Aorta (tissue), 5 donors: ENCODE results near the gene CTRL. TPM values are rescaled to one million over a fixed set of nuclear protein-coding genes. Genes with fewer than 3 reads are reported as not detected.
A peak's percentile ranks its signal among the peaks of the same experiment; 100 is the strongest.
"Not testable (repeated sequence)": the region's sequence is repeated elsewhere in the genome, so short reads cannot be mapped to it uniquely, and the experiment has no call there.

Source experiments
- ATAC-seq: fragments of 200-7000 bp; cut with Tn5 transposase; one replicate; pipeline ENCODE4 v1.9.1; 2022; ENCODE audit warnings: moderate library complexity; ENCODE audit not compliant: low FRiP score
- DNase-seq, 2 donors: peaks; one replicate each; pipeline ENCODE4 v3.0.0-alpha.2; 2020
- H3K27ac ChIP-seq, 2 donors: one replicate each; pipeline ENCODE4 v1.5.1; 2013; ENCODE audit warnings: low read length in 2 of 2, mild to moderate bottlenecking in 2 of 2, moderate library complexity in 2 of 2, control low read depth in 1 of 2, inconsistent platforms in 1 of 2, low read depth in 1 of 2
- H3K27me3 ChIP-seq, 2 donors: one replicate each; pipeline ENCODE4 v1.6.1; 2013; ENCODE audit warnings: control low read depth in 1 of 2, low read length in 1 of 2, mild to moderate bottlenecking in 1 of 2, moderate library complexity in 1 of 2; ENCODE audit not compliant: insufficient read depth in 2 of 2, control insufficient read depth in 1 of 2
- H3K36me3 ChIP-seq, 2 donors: one replicate each; pipeline ENCODE4 v1.6.1; 2013; ENCODE audit warnings: control low read depth in 1 of 2, low read length in 1 of 2, mild to moderate bottlenecking in 1 of 2; ENCODE audit not compliant: insufficient read depth in 2 of 2, control insufficient read depth in 1 of 2
- H3K4me1 ChIP-seq, 2 donors: one replicate each; pipeline ENCODE4 v1.6.1; 2013; ENCODE audit warnings: low read length in 2 of 2, control low read depth in 1 of 2, mild to moderate bottlenecking in 1 of 2, moderate library complexity in 1 of 2; ENCODE audit not compliant: insufficient read depth in 2 of 2, control insufficient read depth in 1 of 2
- H3K4me3 ChIP-seq, 2 donors: one replicate each; pipeline ENCODE4 v1.5.1; 2013; ENCODE audit warnings: low read length in 2 of 2, control low read depth in 1 of 2, mild to moderate bottlenecking in 1 of 2
- H3K9me3 ChIP-seq: one replicate; pipeline ENCODE4 v1.6.1; 2013; ENCODE audit warnings: mild to moderate bottlenecking, low read length; ENCODE audit not compliant: control insufficient read depth
- WGBS, 2 donors: extraction: QIAGEN DNeasy Blood & Tissue Kit; methylation state at CpG; one replicate each; pipeline ENCODE4 v1.1.7; 2013; 5-methylcytosine and 5-hydroxymethylcytosine counted together
- intact Hi-C, 2 donors: fragments of 100-400 bp; cut with DNase I; formaldehyde crosslinking; loops; one replicate each; pipeline versions ENCODE4 v1.14.2 to v1.15.0; 2022
- polyA plus RNA-seq, 2 donors: library from polyadenylated mRNA; stranded (reverse); fragments of 200-250 nt; gene quantifications; one replicate each; pipeline ENCODE4 v1.2.3, GENCODE V29; 2013
- total RNA-seq, 2 donors: library from RNA; stranded (reverse); fragmentation: NEBNext Ultra II Directional; extraction: Animal tissue kit (Norgen Biotek cat#: 25700); gene quantifications; one replicate each; pipeline ENCODE4 v1.2.1, GENCODE V29; 2021
- donor health status: healthy with polysubstance abuse.
- donor health status: Bipolar disorder and iron deficiency.
- donor health status: DM: no; HTN: no; CAD: no.
- donor health status: DM: no; HTN: no; CAD: no.
- donor health status: DM: yes; HTN: yes; CAD: no.

Gene CTRL
- total and polyA plus RNA-seq, 4 donors = 0.84 to 3.5 (median 0.90) TPM; not detected in 1

- intact Hi-C loops, DNase-seq, H3K27ac ChIP-seq, H3K4me1 ChIP-seq, H3K36me3 ChIP-seq, ATAC-seq, H3K4me3 ChIP-seq, H3K9me3 ChIP-seq, H3K27me3 ChIP-seq: not testable (repeated sequence)
- 73 to 86% methylated on average over 5 of the region's 5 CpGs for WGBS, 2 donors
Measured at GRCh38 chr16:67937713-67938112, 6.1 kb upstream of the CTRL start.

- no peaks in the 10 kb centered on the region for H3K4me1 ChIP-seq
- WGBS, 2 donors = 43 to 45% methylated on average over 6 of the region's 6 CpGs
- ATAC-seq (no peak), DNase-seq (peak in 1 of 2 donors; percentile 73)
- no peaks in the 10 kb centered on the region for H3K27me3 ChIP-seq
- H3K4me3 ChIP-seq = peak overlapping the region; percentile 46 to 58
- intact Hi-C loops = no loop called here
- no peaks in the 10 kb centered on the region for H3K9me3 ChIP-seq
- H3K36me3 ChIP-seq = peaks cover 0 to 2% of the 10 kb centered on the region in 2 donors
- peak overlapping the region; percentile 18 to 65 for H3K27ac ChIP-seq
Measured at GRCh38 chr16:67936880-67937605, 5.4 kb upstream of the CTRL start.

GRCh38 chr16:67936124-67936879, 4.6 kb upstream of the CTRL start, which contains the start of gene PSMB10:
Gene PSMB10, minus strand, starts transcription at chr16:67936850. Its CDS starts 101 bp downstream, at chr16:67936749.
- 0 to 1% methylated on average over 54 of the region's 54 CpGs for WGBS, 2 donors
- peak within 1 kb of the TSS; percentile 46 to 58 for H3K4me3 ChIP-seq
- peak; percentile 51 for ATAC-seq
- intact Hi-C loops = no loop called here
- no peaks in the 10 kb centered on the region for H3K9me3 ChIP-seq
- peak; percentile 83 to 85 for DNase-seq
- H3K27ac ChIP-seq = peak within 1 kb of the TSS; percentile 18 to 65
- H3K27me3 ChIP-seq = no peaks in the 10 kb centered on the region
- H3K4me1 ChIP-seq = no peaks in the 10 kb centered on the region
- peaks cover 0 to 2% of the 10 kb centered on the region in 2 donors for H3K36me3 ChIP-seq

DNA sequence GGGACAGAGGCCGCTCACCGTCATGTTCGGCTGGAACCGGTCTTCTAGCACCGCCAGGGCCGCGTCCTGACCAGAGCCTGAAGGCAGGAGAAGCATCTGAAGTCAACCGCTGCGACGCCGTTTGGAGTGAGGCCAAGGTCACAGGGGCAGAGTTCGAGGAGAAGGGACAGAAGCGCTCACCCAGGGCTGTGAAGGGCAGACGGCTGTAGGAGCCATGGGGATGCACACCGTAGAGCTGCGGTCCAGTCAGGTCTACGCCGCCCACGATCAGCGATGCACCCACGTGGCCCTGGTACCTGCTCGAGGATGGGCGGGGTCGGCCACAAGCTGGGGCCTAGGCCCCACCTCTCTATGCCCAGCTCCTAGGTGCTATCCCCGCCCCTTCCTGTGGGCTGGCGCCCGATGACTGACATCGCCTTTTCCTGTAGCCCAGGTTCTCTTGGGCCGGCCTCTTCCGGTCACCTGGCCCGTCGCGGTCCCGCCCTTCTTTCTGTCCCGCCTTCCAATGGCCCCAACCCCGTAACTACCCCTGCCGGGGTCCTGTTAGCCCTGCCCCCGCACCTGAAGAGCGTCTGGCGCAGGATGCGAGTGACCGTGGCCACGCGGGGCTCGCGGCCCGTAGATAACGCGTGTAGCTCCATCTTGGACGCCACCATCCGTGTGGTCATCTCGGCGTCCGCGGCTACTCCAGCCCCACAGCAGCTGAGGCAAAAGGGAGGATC, 3.9 kb upstream of the CTRL start:
- Histone ChIP-seq H3K36me3 (peaks cover 0 to 2% of the 10 kb centered on the region in 2 donors), H3K27me3 (no peaks in the 10 kb centered on the region), H3K27ac (peak overlapping the region in 1 of 2 donors; percentile 65), H3K4me1 (no peaks in the 10 kb centered on the region), H3K9me3 (no peaks in the 10 kb centered on the region), H3K4me3 (peak overlapping the region; percentile 46 to 58)
- ATAC-seq = peak; percentile 95
- intact Hi-C loops = no loop called here
- 0 to 1% methylated on average over 55 of the region's 55 CpGs for WGBS, 2 donors
- DNase-seq = peak; percentile 96 to 98

DNA sequence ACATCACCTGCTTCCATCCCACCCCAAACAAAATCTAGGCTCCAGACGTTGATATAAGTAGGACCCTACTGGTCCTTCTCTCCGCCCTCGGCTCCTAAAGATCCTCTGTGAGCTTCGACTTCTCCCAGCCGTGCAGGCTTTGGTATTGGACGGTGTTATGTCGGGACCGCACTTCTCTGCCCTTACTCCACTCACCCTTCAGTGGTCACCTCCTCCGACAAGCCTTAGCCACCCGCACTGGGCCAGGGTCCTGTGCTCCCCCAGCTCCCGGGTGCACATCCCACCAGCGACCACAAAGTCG, 3.4 kb upstream of the CTRL start:
- ATAC-seq (peak; percentile 11), DNase-seq (peak in 1 of 2 donors; percentile 68)
- 7 to 8% methylated on average over 13 of the region's 13 CpGs for WGBS, 2 donors
- H3K4me1 ChIP-seq = no peaks in the 10 kb centered on the region
- H3K27me3 ChIP-seq = no peaks in the 10 kb centered on the region
- no peaks in the 10 kb centered on the region for H3K9me3 ChIP-seq
- intact Hi-C loops = no loop called here
- H3K27ac ChIP-seq = peak overlapping the region in 1 of 2 donors; percentile 8
- no peaks in the 10 kb centered on the region for H3K36me3 ChIP-seq
- peak overlapping the region in 1 of 2 donors; percentile 49 for H3K4me3 ChIP-seq

DNA sequence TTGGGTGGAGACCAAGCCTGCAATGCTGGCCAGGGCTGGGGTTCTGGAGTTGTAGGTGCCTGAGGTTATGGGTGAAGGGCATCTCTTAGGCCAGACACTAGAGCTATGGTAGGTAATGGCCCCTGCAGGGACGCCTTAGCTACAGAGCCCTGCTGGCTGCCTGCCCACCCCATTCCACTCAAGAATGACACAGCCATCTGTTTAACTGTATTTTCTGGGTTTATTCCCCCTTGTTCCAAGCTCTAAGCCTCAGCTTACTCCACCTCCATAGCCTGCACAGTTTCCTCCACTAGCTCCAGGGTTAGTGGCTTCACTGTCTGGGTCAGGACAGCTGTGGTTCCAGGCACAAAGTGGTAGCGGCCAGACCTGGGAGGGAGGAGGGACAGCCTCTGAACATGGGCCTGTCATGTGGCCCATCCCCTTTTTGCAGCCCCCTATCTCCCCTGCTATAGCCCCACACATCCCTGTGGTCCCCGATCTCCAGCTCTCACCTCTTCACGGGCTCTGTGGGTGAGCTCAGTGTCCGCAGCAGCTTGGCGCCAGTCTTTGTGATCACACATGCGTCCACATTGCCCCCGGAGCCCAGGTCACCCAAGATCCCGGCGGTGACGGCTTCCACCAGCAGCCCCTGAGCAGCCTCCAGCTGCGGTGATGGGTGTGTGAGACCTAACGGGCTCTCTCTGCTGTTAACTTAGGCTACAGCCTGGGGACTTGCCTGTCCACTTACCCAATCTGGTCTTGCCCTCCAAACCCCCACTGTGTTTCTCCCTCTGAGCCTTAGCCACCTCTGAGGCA, 2.8 kb upstream of the CTRL start:
- H3K27ac ChIP-seq = no peak overlapping the region
- intact Hi-C loops = no loop called here

GRCh38 chr16:67933805-67934204, 2.1 kb upstream of the CTRL start:
- no peak overlapping the region for H3K27ac ChIP-seq
- DNase-seq (no peak), ATAC-seq (no peak)
- 82 to 85% methylated on average over 7 of the region's 7 CpGs for WGBS, 2 donors
- H3K9me3 ChIP-seq = no peaks in the 10 kb centered on the region
- intact Hi-C loops = no loop called here
- no peaks in the 10 kb centered on the region for H3K36me3 ChIP-seq
- H3K4me3 ChIP-seq = no peak overlapping the region
- no peaks in the 10 kb centered on the region for H3K27me3 ChIP-seq
- H3K4me1 ChIP-seq = no peaks in the 10 kb centered on the region

More for the DNA sequence above, 2.8 kb upstream of the CTRL start:
- Histone ChIP-seq H3K36me3 (no peaks in the 10 kb centered on the region), H3K9me3 (no peaks in the 10 kb centered on the region), H3K4me3 (no peak overlapping the region), H3K27me3 (no peaks in the 10 kb centered on the region), H3K4me1 (no peaks in the 10 kb centered on the region)
- WGBS, 2 donors = 26 to 29% methylated on average over 13 of the region's 13 CpGs
- ATAC-seq (no peak), DNase-seq (no peak)

DNA sequence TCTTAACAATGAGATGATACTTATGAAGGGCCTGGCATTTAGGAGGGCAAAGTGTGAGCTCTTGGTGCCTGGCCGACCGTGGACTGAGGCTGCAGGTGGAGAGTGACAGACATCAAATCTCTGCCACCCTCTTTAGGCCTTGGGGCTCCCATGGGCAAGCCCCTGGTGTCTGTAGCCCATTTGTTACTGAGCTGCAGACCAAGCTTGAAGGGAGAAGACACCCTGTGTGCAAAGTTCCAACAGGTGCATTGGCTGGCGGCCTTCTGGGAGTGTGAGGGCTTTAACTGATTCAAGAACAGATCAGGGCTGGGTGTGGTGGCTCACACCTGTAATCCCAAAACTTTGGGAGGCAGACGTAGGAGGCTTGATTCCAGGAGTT, 789 bp upstream of the CTRL start:
- intact Hi-C loops = no loop called here

More for the DNA sequence above, 789 bp upstream of the CTRL start:
- WGBS, 2 donors = 92 to 95% methylated on average over 4 of the region's 4 CpGs
- Histone ChIP-seq H3K27ac (no peak overlapping the region), H3K36me3 (peaks cover 0 to under 1% of the 10 kb centered on the region in 2 donors), H3K4me1 (no peaks in the 10 kb centered on the region), H3K27me3 (no peaks in the 10 kb centered on the region), H3K4me3 (no peak overlapping the region), H3K9me3 (no peaks in the 10 kb centered on the region)
- ATAC-seq (no peak), DNase-seq (no peak)
